GM18907 (cell line): ENCODE measurements around the gene ATP9B.
"Not testable (repeated sequence)": the region's sequence is repeated elsewhere in the genome, so short reads cannot be mapped to it uniquely, and the experiment has no call there.

Experiments used
- ATAC-seq: cut with Tn5 transposase; IDR thresholded peaks from one replicate; pipeline ENCODE4 v1.9.1; 2021; ENCODE audit warnings: mild to moderate bottlenecking, moderate library complexity; ENCODE audit not compliant: unreplicated experiment

Gene ATP9B

GRCh38 chr18:79239631-79240030 is 170.4 kb downstream of the ATP9B start:
- ATAC-seq: no peak

DNA sequence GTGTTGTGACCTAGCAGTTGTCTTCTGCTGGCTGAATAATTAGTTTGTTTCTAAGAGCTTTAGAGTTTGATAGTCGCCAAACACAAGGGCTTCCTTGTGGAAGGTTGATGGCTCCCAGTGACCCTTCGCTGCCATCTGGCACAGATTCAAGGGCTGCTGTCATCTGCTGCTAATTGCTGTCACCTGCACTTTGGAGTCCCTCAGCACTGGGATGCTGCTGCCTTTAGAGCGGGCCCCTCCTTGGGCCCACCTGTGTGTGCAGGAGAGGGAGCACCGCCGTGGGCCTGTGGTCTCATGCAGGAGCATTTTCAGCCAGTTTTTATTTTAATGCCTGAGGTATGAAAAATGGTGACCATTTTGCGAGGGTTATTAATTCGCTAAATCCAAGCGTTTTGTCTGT is 172.6 kb downstream of the ATP9B start:
- ATAC-seq: no peak

GRCh38 chr18:79242246-79242645 is 173.1 kb downstream of the ATP9B start:
- ATAC-seq: no peak

DNA sequence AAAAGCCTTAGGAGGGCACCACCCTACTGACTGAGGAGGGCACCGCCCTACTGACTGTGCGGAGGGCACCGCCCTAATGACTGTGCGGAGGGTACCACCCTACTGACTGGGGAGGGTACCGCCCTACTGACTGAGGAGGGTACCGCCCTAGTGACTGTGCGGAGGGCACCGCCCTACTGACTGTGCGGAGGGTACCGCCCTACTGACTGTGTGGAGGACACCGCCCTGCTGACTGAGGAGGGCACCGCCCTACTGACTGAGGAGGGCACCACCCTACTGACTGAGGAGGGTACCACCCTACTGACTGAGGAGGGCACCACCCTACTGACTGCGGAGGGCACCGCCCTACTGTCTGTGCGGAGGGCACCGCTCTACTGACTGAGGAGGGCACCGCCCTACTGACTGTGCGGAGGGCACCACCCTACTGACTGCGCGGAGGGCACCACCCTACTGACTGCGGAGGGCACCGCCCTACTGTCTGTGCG is 176.4 kb downstream of the ATP9B start:
- ATAC-seq: no peak

GRCh38 chr18:79246309-79247108 is 177.3 kb downstream of the ATP9B start:
- peak; percentile 93 for ATAC-seq

DNA sequence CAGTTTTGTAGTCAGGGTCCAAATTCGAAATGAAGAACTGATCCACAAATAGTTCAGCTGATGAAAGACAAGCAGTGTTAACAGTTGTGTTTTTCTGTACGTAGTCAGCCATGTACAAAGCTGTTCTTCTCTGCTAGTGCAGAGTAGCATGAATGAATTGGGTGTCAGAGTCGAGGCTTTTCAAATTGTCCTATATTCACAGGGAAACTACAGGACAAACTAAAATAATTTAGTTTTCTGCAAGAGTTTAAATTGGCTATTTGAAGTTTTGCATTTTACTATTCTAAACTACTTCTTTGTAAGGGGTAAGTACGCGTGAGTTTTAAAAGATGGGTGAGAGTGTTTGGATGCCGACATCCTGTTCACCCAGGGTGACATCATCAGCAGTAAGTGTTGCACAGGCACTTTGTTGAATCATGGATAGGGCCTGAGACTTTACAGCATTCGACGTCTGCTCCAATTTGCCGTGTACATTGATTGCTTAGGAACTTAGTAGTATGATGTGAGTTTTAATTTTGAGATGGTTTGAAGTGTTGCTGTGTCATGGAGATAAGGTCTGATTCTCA is 179.4 kb downstream of the ATP9B start:
- ATAC-seq: no peak

DNA sequence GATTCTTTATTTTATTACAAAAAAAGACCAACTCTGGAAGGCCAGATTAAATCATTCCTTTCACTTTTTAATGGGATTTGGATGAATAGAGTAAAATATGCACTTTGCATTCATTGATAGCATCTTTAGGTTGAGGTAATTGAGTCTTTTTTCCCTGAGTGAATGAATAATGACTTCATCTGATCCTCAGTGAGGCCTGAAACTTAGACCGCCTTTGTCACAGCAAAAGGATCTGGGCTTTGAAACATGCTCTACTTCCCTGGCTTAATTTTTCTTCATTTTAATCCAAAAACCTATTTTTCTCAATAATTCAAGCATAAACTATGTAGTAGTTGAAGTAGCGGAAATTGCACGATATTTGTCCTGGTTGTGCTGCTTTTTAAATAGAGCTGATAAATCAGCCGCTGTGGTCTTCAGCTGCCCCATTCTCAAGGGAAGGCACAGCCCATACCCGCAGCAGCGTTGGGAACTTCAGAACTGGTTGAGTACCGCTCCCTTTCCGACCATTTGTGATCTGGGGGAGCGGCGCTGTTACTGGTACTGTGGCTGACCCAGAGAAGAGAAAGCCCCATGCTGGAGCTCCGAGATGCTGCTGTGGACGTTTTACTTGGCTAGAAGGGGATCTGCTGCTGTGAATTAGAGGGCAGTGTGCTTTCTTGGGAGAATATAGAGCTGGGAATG is 181.2 kb downstream of the ATP9B start:
- ATAC-seq: no peak

DNA sequence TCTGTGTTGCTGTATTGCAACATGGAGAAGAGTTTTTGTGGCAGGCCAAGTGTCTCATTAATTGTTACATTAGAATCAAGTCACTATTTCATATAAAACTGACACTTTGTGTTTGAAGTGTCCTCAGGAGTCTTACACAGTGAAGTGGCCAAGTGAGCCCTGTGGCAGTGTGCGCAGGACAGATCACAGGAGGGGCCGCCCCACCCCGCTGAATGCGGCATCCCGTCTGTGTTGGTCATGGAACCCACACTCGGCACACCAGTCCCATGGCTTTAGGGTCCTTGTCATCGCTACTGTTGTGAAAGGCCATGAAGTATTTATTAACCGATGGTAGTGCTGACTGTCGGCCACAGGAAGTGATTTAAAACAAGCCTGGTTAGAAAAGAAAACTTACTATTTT is 181.8 kb downstream of the ATP9B start:
- peak; percentile 45 for ATAC-seq

DNA sequence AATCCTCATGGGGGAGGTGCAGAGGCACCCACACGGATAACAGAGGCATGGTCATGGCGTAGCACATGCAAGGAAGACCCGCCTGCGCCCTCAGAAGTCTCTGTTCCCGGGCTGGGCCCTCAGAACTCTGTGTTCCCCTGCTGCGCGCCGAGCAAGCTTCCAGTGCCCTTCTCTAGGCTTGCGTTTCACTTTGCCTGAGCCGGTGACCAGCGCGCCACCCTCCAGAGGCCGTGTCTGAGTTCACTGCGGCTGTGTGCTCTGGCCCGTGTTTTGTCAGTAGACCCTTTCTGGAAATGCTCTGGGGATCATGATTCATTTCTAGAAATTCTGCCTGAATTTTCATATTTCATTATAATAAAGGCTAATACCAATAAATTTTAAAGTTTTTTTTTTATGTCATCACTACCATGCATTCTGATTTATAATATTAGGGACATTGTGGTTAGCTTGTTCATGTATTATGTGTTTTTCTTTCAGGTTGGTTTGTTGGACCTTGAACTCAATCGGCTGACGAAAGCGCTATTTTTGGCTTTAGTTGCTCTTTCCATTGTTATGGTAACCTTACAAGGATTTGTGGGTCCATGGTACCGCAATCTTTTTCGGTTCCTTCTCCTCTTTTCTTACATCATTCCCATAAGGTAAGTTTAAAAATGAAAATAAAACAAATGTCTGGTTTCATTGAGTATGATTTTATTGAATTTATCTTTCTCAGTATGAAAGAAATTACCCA is 183.9 kb downstream of the ATP9B start:
- ATAC-seq: no peak

DNA sequence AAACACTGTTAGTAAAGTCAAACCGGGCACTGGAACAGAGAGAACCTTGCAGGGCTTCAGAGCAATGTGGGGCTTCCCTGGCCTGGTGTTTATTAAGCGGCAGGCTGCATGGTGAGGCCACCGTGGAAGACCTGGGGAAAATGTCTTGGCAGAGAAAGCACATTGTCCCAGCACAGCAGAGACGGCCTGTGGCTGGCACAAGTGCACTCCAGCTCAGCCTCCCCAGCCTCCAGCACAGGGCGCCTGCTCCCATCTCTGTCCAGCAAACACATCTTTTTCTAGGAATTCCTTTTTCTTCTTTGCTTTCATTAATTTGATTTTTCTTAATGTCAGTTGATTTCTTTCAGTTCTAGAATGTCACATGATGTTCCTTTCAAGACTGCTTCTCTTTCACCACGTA is 188.3 kb downstream of the ATP9B start:
- no peak for ATAC-seq

DNA sequence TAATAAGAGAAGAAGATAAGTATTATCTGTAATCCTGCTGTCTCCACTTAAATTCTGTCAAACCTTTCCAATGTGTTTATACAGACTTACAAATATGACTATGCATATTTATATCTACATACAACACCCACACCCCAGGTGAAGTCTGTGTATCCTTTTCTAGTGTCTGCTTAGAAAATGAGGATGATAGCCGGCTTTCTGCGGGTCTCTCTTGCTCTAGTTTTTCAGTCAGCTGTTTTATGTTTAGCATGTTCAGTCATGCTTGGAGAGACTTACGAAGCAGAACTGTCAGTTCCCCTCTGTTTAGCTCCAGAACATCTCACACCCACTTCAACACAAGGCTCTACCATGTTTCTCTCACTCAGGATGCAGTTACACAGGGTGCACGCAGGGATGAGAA is 189.3 kb downstream of the ATP9B start:
- ATAC-seq: peak; percentile 52

DNA sequence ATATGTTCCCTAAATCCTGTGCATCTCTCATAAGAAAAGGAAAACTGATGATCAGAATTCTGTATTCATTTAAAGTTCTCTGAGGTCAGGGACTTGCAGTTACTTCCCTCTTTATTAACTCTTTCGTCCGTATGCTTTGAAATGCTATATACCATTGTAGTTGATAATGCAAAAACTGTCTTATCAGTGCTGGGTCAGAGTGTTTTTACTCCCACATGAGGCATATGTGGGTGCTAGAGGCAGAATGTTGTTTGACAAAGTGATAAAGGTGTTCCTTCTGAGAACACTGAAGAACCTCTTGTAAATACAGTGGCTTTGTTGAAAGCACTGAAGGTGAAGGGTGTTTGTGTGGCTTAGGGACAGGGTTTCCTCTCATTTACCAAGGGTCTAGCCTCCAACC is 190.0 kb downstream of the ATP9B start:
- ATAC-seq: no peak

DNA sequence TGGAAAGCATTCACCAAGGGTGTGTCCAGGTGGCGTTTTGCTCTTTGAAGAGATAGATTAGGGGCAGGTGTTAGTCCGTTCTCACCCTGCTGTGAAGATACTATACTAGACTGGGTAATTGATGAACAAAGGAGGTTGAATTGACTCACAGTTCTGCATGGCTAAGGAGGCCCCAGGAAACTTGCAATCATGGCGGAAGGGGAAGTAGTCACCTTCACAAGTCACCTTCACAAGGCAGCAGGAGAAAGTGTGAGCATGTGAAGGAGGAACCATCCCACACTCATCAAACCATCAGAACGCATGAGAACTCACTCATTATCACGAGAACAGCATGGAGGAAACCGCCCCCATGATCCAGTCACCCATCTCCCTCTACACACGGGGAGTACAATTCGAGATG is 190.8 kb downstream of the ATP9B start:
- no peak for ATAC-seq

DNA sequence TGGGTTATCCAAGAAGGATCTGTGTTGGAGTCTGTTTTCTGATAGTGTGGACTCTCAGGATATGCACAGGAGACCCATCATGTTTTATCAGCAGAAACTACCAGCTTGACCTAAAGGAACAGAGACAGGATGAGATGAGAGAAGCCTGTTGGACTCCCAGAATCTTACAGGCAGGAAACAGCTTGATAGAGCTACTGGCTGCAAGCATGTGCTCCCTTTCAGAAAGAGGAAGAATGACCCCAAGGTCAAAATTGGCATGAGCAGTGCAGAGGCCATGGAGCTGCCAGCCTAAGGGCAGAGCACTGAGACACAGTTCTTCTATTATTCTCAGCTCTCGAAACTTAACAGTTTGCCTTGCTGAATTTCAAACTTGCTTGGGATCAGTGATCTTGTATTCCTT is 191.3 kb downstream of the ATP9B start:
- no peak for ATAC-seq

DNA sequence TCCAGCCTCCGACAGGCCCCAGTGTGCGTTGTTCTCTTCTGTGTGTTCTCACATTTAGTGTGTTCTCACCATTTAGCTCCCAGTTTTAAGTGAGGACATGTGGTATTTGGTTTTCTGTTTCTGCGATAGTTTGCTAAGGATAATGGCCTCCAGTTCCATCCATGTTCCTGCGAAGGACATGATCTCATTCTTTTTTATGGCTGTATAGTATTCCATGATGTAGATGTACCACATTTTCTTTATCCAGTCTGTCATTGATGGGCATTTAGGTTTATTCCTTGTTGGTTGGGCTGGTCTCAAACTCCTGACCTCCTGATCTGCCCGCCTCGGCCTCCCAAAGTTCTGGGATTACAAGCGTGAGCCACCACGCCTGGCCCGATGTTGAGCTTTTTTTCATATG is 195.9 kb downstream of the ATP9B start:
- ATAC-seq: not testable (repeated sequence)

DNA sequence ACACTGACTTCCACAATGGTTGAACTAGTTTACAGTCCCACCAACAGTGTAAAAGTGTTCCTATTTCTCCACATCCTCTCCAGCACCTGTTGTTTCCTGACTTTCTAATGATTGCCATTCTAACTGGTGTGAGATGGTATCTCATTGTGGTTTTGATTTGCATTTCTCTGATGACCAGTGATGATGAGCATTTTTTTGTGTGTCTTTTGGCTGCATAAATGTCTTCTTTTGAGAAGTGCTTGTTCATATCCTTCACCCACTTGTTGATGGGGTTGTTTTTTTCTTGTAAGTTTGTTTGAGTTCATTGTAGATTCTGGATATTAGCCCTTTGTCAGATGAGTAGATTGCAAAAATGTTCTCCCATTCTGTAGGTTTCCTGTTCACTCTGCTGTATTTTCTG is 202.6 kb downstream of the ATP9B start:
- not testable (repeated sequence) for ATAC-seq

DNA sequence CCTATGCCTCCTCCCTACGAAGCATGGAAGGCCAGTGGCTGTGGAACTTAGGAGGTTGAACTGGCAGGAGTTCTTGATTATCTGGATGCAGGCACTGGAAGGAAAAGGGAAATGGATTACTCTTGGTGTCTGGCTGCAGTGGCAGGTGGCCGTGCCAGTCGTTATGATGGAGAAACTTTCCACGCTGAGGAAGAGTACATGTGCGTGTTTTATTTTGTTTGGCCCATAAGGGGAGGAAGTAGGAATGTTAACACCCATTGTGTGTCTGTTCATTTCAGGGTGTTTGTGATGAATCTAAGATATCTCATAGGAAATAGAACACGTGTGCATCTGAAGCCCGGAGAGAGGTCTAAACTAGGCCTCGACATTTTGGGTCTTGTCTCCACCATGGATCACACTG is 203.7 kb downstream of the ATP9B start:
- ATAC-seq: no peak

- ATAC-seq: no peak
Measured at GRCh38 chr18:79274823-79275222, 205.6 kb downstream of the ATP9B start.

GRCh38 chr18:79275461-79275860 is 206.3 kb downstream of the ATP9B start:
- ATAC-seq: no peak

GRCh38 chr18:79275992-79276391 is 206.8 kb downstream of the ATP9B start:
- ATAC-seq: peak; percentile 71

- no peak for ATAC-seq
Measured at GRCh38 chr18:79278896-79279295, 209.7 kb downstream of the ATP9B start.
